Endothelial cell of coronary artery (primary cell): Measurements from ENCODE around the gene TBX22. TPM values are rescaled to one million over a fixed set of nuclear protein-coding genes. Genes with fewer than 3 reads are reported as not detected.

ENCODE experiments used
- total RNA-seq: library from RNA; depleted of rRNA; stranded (reverse); fragments of >200 nt; gene quantifications from 2 replicates; pipeline ENCODE4 v1.2.3, GENCODE V29; 2014

TBX22 gene
- not detected in 2 replicates for total RNA-seq

GRCh38 chrX:80014141-80014940 is at the start of gene TBX22:
Gene TBX22, plus strand, starts transcription at chrX:80014753. Its CDS starts 7,517 bp downstream, at chrX:80022270.

